GM19043 (cell line): ENCODE measurements around the gene SFTPA2.
"Not testable (repeated sequence)": the region's sequence is repeated elsewhere in the genome, so short reads cannot be mapped to it uniquely, and the experiment has no call there.

Experiments
- ATAC-seq: cut with Tn5 transposase; IDR thresholded peaks from one replicate; pipeline ENCODE4 v1.9.1; 2021; ENCODE audit warnings: low read depth; ENCODE audit not compliant: unreplicated experiment

SFTPA2 gene

DNA sequence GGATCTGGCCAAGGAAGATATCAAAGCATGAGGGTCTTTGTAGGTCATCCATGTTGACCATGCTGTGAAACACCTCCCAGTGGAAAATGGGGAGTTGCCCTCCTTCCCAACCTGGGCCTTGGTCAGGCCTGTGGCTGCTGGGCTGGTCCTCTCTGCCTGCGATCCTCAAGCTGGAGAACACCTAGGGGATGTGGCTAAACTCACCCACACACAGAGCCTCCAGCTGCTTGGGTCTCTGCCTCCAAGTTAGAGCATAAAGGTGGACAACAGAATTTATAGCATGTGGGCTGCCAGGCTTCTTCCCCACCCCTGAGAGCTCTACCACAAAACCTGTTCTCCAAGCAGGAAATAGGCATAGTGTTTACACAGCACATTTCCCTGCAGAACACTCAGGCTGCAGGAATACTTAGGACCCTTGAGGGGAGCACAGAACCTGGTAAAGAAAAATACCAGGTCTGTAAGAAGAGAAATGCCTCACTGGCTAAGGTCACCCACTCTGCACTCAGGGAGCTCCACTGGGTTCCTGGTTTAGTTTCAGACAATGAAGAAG lies at the start of gene SFTPA2:
Gene SFTPA2 (minus strand): TSS at position 248 of the 550 bp plus-strand sequence. CDS start 924 bp downstream, outside the sequence.
- ATAC-seq: no peak

DNA sequence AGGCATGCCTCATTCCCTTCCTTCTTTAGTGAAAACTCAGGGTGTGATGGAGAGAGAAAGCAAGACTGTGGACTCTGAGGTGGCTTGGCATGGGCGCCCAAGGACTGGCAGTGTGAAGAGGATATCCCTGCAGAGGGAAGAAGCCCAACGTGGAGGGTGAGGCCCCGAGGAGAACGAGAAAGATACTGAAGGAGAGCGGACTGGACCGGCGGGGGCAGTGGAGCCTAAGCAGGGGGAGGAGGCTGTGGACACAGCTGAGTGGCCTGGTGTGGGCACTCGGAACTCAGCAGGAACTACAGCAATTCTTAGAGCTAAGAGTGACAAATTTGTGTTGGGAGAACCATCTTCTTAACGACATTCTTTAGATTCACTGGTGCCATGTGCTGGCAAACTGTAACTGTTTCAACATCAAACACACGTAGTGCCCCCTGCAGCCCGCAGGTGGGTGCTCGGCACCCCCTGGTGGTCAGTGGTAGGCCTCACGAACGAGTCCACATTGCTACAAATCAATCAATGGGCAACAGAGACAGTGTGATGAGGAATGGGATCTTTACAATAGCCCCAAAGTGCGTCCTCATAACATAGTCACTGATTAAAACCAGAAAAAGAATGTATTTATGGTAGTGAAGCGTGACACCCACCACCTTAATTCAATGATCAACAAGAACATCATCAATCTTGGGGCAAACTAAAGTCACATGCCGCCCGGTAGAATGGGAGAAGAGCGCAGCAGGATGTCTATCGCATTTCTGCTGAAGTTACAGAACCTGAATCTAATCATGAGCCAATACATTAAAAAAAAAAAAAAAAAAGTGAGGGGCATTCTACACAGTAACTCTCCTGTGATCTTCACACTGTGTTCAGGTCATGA lies 48.5 kb upstream of the SFTPA2 start:
- no peak for ATAC-seq

DNA sequence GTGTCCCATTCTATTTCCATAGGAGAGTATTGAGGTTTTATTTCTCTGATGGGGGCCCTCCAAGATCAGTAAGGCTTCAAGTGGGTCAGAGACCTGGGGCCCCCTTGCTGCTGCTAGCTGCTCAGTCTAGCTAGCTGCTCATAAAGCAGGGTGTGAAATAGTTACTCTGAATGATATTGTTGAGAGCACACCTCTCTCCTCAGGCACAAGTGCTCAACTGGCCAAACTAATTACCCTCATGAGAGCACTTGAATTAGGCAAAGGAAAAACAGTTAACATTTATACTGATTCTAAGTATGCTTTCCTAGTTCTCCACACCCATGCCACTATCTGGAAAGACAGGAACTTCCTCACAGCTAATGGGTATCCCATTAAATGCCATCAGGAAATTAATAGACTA lies 45.1 kb upstream of the SFTPA2 start:
- ATAC-seq: no peak

DNA sequence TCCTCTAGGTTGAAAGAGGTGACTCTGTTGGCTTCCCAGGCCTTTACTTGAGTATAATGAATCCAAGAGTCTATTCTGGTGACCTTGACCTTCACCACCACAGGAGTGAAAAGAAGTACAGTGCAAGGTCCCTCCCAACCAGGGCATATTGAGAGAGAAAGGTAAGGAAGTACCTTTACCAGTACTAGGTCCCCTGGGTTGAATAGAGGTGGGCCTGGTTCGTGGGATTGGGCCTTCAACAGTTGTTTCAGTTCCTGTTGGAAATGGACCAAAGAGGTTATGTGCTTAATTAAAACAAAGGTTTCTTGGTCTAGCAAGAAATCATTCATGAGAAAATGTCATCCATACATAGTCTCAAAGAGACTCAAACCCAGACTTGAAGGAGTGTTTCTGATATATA lies 44.1 kb upstream of the SFTPA2 start:
- ATAC-seq: no peak

DNA sequence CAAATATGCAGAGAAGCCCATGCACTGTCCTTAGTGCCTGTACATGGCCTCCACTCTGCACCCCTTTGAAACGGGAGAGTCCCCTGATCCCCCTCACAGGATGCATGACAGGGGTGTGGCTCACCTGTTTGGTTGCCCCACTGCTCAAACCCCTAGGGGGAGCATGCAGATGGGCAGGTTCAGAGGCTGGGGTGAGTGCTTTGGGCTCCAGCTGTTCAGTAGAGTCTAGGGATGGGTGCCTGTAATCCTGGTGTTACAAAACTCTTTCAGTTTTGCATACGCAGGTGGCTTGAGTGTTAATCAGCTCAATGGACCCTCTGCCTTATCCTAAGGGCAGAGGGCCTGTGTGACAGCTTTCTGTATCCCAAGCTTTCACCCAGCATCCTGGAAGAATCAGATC lies 42.7 kb upstream of the SFTPA2 start:
- no peak for ATAC-seq

- no peak for ATAC-seq
These were observed 41.7 kb upstream of the SFTPA2 start for GRCh38 chr10:79601939-79602338.

DNA sequence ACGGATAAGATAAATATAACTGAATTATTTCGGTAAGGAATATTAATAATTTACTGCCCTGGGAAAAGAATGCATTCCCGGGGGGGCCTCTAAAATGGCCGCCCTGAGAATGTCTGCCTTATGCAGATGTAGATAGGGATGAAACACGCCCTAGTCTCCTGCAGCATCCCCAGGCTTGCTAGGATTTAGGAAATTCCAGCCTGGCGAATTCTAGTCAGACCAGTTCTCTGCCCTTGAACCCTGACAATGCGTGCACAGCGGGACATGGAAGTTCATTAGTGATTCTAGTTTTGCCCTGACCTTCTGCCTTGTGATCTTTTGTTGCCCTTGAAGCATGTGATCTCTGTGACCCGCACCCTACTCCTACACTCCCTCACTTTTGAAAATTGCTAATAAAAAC lies 39.4 kb upstream of the SFTPA2 start:
- ATAC-seq: not testable (repeated sequence)

DNA sequence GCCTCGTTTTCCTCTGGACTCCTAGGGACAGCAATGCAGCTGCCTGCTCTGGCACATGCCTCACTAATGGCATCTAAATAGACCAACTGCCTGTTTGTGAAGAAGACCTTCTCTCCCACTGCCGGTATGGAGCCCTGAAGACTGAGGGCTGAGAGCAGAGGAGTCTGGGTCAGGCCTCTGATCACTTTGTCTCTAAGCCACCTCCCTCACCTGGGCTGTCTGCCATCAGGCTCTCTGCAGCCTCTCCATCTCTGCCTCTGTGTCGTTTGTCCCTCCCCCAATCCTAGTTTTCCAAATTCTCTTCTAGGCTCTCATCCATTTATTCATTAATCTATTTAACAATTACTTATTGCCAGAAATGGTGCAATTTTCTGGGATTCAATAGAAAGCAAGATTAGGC lies 35.3 kb upstream of the SFTPA2 start:
- ATAC-seq: no peak

- ATAC-seq: not testable (repeated sequence)
These were observed 34.4 kb upstream of the SFTPA2 start for GRCh38 chr10:79594565-79594964.

DNA sequence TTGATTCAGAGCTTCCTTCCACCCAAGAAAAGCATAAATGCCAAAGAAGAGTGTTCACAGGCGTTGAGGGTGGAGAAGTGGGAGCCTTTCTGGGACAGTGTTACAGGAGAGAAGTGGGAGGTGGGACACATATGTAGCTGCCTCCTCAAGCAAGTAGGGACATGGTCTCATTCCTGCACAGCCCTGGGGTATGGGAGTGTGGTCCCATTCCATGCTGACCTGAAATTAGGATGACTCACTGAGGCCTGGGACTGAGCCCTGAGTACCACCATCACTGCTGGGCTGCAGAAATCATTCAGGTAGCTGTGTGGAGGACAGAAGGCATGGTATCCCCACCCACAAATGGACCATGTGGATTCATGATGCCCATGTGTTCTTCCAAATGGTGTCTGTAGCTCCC lies 33.2 kb upstream of the SFTPA2 start:
- no peak for ATAC-seq

- no peak for ATAC-seq
These were observed 28.6 kb upstream of the SFTPA2 start for GRCh38 chr10:79588800-79589199.

- no peak for ATAC-seq
These were observed 26.7 kb upstream of the SFTPA2 start for GRCh38 chr10:79586933-79587332.

- ATAC-seq: no peak
These were observed 25.8 kb upstream of the SFTPA2 start for GRCh38 chr10:79585870-79586527.

DNA sequence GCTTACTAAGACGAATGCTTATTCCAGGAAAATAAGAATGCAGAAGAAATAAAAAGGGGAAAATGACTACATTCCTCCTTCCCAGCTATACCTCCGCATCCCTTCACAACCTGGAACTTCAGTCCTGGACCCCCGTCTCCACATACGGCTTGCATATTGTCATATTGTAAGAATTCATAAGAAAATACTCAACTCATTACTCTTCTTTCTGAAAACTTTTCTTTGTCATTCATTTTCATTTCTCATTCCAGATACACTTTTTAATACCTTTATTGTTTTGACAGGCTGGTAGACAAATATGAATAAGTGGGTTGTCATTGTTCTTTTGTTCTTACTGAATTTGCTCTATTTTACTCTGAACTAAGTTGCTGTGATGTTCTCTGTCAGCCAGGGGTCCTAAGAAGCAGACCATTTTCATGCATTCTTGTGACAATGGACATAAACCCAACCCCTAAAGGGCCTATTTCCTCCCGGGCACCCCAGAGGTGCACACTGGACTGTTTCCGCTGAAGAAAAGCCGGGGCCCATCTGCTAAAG lies 23.3 kb upstream of the SFTPA2 start:
- ATAC-seq: no peak

DNA sequence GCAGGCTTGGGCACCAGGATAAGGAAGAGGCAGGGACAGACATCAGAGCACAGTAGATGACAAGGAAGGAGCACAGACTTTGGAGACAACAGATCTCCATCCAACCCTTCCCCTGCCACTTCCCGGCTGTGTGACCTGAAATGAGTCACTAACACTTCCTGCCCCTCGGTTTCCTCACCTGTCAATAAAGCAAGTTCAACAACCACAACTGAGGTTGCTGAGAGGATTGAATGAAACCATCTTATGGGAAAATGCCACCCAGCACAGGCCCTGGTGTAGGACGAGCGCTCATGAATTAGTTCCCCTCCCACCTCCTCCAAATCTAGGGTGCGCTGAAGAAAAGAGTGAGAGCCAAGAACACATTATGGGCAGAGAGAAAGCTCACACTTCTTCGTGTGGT lies 22.7 kb upstream of the SFTPA2 start:
- ATAC-seq: not testable (repeated sequence)

- ATAC-seq: no peak
These were observed 21.9 kb upstream of the SFTPA2 start for GRCh38 chr10:79582096-79582495.

DNA sequence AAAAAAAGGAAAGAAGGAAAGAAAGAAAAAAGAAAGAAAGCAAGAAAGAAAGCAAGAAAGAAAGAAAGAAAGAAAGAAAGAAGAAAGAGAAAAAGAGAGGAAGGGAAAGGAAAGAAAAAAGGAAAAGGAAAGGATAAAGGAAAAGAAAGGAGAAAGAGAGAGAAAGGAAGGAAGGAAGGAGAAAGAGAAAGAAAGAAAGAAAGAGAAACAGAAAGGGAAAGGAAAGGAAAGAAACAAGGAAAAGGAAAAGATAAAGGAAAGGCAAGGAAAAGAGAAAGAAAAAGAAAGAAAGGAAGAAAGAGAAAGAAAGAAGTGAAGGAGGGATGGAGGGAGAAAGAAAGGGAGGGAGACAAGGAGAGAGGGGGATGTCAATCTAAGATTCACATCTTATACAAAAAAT lies 20.8 kb upstream of the SFTPA2 start:
- ATAC-seq: no peak

DNA sequence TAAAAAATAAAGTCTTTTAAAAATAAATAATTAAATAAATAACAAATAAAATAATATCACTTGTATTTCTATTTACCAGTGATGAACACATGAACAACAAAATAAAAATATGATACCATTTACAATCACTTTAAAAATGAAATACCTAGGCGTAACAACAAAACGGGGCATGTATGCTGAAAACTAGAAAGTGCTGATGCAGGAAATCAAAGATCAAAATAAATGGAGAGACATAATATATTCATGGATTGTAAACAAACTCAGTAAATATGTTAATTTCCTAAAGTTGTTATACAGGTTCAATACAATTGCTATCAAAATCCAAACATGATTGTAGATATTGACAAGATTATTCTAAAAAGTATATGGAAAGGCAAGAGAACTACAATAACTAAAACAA lies 19.2 kb upstream of the SFTPA2 start:
- ATAC-seq: no peak

DNA sequence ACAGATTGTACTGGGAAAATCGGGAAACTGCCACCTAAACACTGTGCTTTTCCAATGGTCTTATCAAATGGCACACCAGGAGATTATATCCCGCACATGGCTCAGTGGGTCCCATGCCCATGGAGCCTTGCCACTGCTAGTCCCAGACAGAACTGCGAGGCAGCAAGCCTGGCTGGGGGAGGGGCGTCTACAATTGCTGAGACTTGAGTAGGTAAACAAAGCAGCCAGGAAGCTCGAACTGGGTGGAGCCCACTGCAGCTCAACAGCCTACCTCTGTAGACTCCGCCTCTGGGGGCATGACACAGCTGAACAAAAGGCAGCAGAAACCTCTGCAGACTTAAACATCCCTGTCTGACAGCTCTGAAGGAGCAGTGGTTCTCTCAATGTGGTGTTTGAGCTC lies 10.4 kb upstream of the SFTPA2 start:
- ATAC-seq: not testable (repeated sequence)

GRCh38 chr10:79563426-79563825 lies 3.2 kb upstream of the SFTPA2 start:
- ATAC-seq: no peak

DNA sequence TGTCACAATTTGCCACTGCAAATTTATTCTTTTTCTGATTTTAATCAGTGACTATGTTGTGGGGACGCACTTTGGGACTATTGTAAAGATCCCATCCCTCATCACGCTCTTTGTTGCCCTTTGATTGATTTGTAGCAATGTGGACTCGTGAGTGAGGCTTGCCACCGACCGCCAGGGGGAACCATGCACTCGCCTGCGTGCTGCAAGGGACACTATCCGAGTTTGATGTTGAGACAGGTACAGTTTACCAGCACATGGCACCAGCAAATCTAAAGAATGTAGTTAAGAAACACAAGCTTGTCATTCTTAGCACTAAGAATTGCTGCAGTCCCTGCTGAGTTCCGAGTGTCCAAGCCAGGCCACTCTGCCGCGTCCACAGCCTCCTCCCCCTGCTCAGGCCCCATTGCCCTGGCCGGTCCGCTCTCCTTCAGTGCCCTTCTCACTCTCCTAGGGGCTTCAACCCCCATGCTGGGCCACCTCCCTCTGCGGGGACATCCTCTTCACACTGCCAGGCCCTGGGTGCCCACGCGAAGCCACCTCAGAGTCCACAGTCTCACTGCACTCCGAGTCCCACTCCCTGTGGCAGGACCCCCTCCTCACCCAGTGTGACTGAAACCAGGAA lies 2.0 kb upstream of the SFTPA2 start:
- no peak for ATAC-seq
